Stimulated activated naive CD8-positive, alpha-beta T cell treated with anti-CD3 and anti-CD28 coated beads, Interleukin-15, Interleukin-2, amounts not matched to agents 100 ng/mL and 50 ng/mL, for 24 hours (primary cell): ENCODE data around the gene ATG2B.

Experiments used
- H3K27ac Mint-ChIP-seq: one replicate; pipeline ENCODE4 v1.8.0; 2021; ENCODE audit warnings: mild to moderate bottlenecking, mixed read lengths
- H3K27me3 Mint-ChIP-seq: one replicate; pipeline ENCODE4 v1.8.0; 2021; ENCODE audit warnings: mixed read lengths
- H3K36me3 Mint-ChIP-seq: one replicate; pipeline ENCODE4 v1.8.0; 2021; ENCODE audit warnings: low read depth, mixed read lengths
- H3K4me1 Mint-ChIP-seq: one replicate; pipeline ENCODE4 v1.8.0; 2021; ENCODE audit warnings: low read depth, mixed read lengths
- H3K4me3 Mint-ChIP-seq: one replicate; pipeline ENCODE4 v1.8.0; 2021; ENCODE audit warnings: mild to moderate bottlenecking, mixed read lengths
- H3K9me3 Mint-ChIP-seq: one replicate; pipeline ENCODE4 v1.8.0; 2021; ENCODE audit warnings: mixed read lengths

The ATG2B gene

DNA sequence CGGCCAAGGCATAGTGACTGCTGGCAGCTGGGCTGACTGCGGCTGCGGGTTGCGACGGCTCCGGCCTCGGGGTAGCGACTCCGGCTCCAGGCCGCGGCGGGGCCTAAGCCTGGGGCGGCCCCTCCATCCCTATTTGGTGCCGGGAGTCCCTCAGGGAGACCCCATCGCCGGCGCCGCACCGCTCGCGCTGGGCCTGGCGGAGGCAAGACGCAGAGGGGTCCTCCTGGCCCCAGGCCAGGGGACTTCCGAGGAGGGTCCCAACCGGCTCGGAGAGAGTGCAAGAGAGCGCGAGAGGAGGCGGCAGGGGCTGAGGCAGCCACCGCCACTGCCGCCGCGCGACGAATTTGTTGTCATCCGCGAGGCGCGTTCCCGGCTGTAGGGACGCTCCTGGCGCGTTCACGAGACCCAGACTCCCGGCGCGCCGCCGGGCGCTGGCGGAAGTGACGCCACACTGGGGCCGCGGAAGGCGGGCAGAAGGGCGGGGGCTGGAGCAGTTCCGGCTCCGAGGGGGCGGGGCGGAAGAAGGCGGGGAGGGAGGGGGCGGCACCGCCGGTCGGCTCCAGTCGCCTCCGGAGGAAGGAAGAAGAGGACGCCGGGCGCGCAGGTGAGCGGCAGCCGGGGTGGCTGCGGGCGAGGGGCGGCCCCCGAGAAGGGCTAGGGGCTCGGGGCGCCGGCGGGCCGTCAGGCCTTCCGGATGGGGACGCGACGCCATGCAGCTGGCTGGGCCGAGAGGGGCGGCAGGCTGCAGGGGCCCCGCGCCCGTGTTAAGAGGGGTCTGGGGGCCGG is at the start of gene ATG2B, which contains the start of gene GSKIP:
ATG2B (minus strand) TSS at position 377 of the 786 bp plus-strand sequence; CDS start at position 12, 365 bp downstream.
GSKIP (plus strand) TSS at position 562 of the 786 bp plus-strand sequence. CDS start 18,722 bp downstream, outside the sequence.
- H3K9me3 Mint-ChIP-seq, result no peaks in the 10 kb centered on the region
- peaks cover 52% of the 10 kb centered on the region for H3K4me1 Mint-ChIP-seq
- peak within 1 kb of the TSS; percentile 93 for H3K27ac Mint-ChIP-seq

DNA sequence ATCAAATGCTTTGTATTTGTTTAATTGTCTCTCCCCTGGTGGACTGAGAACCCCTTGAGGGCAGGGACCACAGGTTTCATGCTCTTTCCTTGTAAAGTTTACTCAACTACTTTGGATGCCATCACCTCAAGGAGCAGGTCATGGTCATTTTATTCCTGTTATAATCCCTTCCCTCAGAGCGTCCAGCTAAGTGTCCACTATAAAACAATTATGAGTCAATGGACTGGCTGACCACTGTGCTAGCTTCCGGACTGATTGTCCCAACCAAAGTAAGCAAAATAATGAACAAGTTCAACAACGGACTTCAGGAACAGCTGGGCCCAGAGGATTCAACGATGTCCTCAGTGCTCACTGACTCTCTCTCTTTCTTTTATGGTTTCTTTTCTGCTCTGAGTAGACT is 47.0 kb upstream of the ATG2B start:
- H3K4me1 Mint-ChIP-seq, result no peaks in the 10 kb centered on the region
- H3K27ac Mint-ChIP-seq, result no peak overlapping the region
- H3K9me3 Mint-ChIP-seq, result no peaks in the 10 kb centered on the region
- no peaks in the 10 kb centered on the region for H3K27me3 Mint-ChIP-seq
- H3K36me3 Mint-ChIP-seq, result no peaks in the 10 kb centered on the region
- no peak overlapping the region for H3K4me3 Mint-ChIP-seq

More for the DNA sequence above, at the start of gene ATG2B, which contains the start of gene GSKIP:
- Mint-ChIP-seq H3K36me3 (peaks cover 12% of the 10 kb centered on the region), H3K27me3 (no peaks in the 10 kb centered on the region), H3K4me3 (peak within 1 kb of the TSS; percentile 90)

- Mint-ChIP-seq H3K27me3 (no peaks in the 10 kb centered on the region), H3K36me3 (no peaks in the 10 kb centered on the region), H3K9me3 (no peaks in the 10 kb centered on the region), H3K27ac (no peak overlapping the region), H3K4me1 (no peaks in the 10 kb centered on the region), H3K4me3 (no peak overlapping the region)
These were observed 46.6 kb upstream of the ATG2B start for GRCh38 chr14:96409701-96410100.

DNA sequence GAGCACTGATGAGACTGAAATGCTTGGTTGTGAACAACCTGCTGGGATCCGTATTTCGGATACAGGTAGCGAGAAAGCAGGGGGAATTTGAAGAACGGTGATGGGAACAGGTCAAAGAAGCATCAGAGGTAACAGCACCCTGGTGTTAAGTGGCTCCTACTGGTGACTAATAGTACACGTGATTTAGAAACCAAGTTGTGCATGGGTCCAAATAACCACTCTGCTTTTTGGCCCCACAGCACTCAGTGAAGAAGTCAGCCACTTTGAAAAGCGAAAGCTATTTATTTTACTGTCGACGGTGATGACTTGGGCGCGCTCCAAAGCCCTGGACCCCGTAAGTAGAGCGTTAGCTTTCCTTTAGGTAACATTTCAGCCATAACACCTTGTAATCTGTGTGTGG is 45.5 kb upstream of the ATG2B start:
- Mint-ChIP-seq H3K36me3 (no peaks in the 10 kb centered on the region), H3K4me1 (no peaks in the 10 kb centered on the region), H3K4me3 (no peak overlapping the region), H3K9me3 (no peaks in the 10 kb centered on the region), H3K27ac (no peak overlapping the region), H3K27me3 (peaks cover 2% of the 10 kb centered on the region)

DNA sequence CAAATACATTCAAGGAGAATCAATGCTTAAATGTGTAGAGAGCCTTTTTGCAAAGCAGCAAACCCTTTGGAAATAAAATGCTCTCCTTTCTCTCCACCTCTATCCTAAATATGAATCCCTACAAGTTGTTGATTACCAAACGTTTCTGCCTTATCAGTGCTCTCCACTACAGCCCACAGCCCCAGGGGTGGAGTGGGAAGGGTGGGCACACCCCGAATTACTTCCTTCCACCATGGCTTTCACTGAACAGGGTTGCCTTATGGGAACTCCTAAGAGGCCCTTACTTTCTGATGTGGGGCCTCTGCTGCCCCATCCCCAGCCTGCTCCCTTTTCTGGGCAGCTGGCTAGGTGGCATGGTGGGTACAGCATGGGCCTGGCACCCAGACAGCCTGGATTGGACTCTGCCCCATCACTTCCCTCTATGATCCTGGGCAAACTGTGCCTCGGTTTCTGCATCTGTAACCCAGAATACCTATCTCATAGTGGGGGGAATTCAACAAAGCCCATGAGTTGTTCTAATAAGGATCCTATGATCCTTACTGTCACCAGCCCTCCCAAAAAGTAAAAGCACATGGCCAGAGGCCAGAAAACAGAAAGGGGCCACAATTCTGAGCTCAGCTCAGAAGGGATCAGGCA is 44.9 kb upstream of the ATG2B start:
- Mint-ChIP-seq H3K27me3 (peaks cover 2% of the 10 kb centered on the region), H3K36me3 (no peaks in the 10 kb centered on the region), H3K4me1 (no peaks in the 10 kb centered on the region), H3K4me3 (no peak overlapping the region), H3K27ac (no peak overlapping the region), H3K9me3 (no peaks in the 10 kb centered on the region)

GRCh38 chr14:96405677-96406076 is 42.5 kb upstream of the ATG2B start:
- H3K9me3 Mint-ChIP-seq, result no peaks in the 10 kb centered on the region
- H3K4me1 Mint-ChIP-seq, result no peaks in the 10 kb centered on the region
- no peak overlapping the region for H3K27ac Mint-ChIP-seq
- peaks cover 10% of the 10 kb centered on the region for H3K27me3 Mint-ChIP-seq
- no peaks in the 10 kb centered on the region for H3K36me3 Mint-ChIP-seq
- H3K4me3 Mint-ChIP-seq, result no peak overlapping the region

- Mint-ChIP-seq H3K4me1 (no peaks in the 10 kb centered on the region), H3K36me3 (no peaks in the 10 kb centered on the region), H3K4me3 (no peak overlapping the region), H3K27ac (no peak overlapping the region), H3K9me3 (no peaks in the 10 kb centered on the region), H3K27me3 (peaks cover 11% of the 10 kb centered on the region)
These were observed 40.3 kb upstream of the ATG2B start for GRCh38 chr14:96403409-96403808.

- Mint-ChIP-seq H3K27ac (no peak overlapping the region), H3K9me3 (no peaks in the 10 kb centered on the region), H3K36me3 (no peaks in the 10 kb centered on the region), H3K4me1 (no peaks in the 10 kb centered on the region), H3K27me3 (peaks cover 15% of the 10 kb centered on the region), H3K4me3 (no peak overlapping the region)
These were observed 37.4 kb upstream of the ATG2B start for GRCh38 chr14:96400495-96400894.

DNA sequence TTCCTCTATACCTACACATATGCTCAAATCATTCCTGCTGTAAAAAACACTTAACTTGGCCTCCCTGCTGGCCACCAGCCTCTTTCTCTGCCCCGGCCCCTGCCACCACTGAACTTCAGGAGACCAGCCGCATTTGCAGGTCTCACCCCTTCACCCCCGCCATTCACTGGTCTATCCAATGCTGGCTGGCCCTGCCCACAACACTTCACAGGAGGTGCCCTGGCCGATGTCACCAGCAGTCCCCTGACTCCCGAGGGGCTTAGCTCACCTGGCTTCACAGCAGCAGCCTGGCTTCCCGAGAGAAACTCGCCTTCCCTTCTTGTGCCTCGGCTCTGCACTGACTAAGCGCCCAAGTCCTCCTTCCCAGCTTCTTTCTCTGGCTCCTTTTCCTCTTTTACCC is 36.3 kb upstream of the ATG2B start:
- Mint-ChIP-seq H3K27ac (no peak overlapping the region), H3K4me3 (no peak overlapping the region), H3K4me1 (no peaks in the 10 kb centered on the region), H3K9me3 (no peaks in the 10 kb centered on the region), H3K36me3 (no peaks in the 10 kb centered on the region), H3K27me3 (peaks cover 21% of the 10 kb centered on the region)

- H3K4me3 Mint-ChIP-seq, result no peak overlapping the region
- no peaks in the 10 kb centered on the region for H3K36me3 Mint-ChIP-seq
- no peaks in the 10 kb centered on the region for H3K9me3 Mint-ChIP-seq
- no peak overlapping the region for H3K27ac Mint-ChIP-seq
- H3K27me3 Mint-ChIP-seq, result peaks cover 19% of the 10 kb centered on the region
- no peaks in the 10 kb centered on the region for H3K4me1 Mint-ChIP-seq
These were observed 35.8 kb upstream of the ATG2B start for GRCh38 chr14:96398921-96399320.

DNA sequence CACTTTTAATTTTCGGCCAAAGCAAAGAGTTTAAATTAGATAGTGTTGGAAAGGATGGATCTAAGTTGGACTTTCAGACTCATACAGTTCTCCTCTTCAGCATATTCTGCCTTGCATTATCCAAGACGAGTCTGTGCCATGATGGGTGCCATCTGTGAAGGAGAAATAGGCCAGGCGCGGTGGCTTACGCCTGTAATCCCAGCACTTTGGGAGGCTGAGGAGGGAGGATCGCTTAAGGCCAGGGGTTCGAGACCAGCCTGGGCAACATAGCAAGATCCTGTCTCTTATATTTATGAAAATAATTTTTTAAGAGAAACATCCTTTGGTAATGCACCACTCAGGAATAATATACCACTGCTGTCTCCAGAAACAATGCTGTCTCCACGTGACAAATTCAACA is 35.3 kb upstream of the ATG2B start:
- Mint-ChIP-seq H3K27ac (no peak overlapping the region), H3K4me3 (no peak overlapping the region), H3K36me3 (no peaks in the 10 kb centered on the region), H3K27me3 (peaks cover 19% of the 10 kb centered on the region), H3K9me3 (no peaks in the 10 kb centered on the region), H3K4me1 (no peaks in the 10 kb centered on the region)

DNA sequence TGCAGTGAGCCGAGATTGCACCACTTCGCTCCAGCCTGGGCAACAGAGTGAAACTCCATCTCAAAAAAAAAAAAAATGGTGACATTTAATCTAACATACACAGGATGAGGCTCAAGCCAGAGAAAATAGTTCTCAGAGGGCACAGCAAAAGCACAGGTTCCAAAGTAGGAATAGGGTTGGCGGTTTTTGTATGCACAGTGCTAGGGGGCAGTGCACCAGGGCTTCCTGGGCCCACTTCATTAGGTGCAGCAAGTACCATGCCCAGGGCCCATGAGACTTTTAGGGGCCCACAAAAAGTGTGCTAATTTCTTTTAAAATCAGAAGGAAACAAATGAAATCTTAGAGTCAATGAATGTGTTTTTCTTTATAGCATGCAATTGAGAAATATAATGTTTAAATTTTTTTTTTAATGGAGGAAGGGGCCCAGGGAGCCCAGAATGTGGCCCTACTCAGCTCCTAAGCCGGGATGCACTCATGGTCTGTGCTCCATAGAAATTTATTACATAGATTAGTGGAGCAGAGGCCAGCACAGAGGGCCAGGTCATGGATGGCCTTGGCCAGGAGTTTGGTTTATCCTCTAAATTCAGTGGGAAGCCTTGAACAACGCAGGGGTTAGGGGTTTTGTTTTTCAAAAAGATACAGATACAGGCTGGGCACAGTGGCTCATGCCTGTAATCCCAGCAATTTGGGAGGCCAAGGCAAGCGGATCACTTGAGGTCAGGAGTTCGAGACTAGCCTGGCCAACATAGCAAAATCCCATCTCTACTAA is 31.1 kb upstream of the ATG2B start:
- peaks cover 12% of the 10 kb centered on the region for H3K4me1 Mint-ChIP-seq
- peaks cover 15% of the 10 kb centered on the region for H3K27me3 Mint-ChIP-seq
- H3K27ac Mint-ChIP-seq, result no peak overlapping the region
- no peaks in the 10 kb centered on the region for H3K36me3 Mint-ChIP-seq
- H3K9me3 Mint-ChIP-seq, result no peaks in the 10 kb centered on the region
- H3K4me3 Mint-ChIP-seq, result no peak overlapping the region

DNA sequence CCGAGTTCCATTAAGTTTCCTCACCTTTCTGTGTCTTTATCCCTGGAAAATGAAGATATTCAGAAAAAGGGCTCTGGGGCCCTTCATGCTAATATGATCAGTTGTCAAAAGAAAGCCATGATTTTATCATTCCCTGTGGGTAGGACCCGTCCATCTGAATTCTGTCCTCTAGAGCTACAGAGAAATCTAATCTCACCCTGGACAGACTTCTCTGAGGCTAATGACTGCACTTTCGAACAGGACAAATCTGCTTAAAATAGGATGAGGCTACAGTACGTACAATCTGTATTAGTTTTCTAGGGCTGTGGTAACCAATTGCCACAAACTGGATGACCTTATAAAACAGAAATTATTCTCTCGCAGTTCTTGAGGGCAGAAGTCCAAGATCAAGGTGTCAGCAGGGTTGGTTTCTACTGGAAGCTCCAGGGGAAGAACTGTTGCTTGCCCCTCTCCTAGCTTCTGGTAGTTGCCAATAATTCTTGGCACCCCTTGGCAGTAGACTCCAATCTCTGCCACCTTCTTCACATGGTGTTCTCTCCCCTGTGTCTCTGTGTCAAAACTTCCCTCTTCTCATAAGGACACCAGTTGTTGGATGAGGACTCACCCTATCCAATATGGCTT is 30.0 kb upstream of the ATG2B start:
- Mint-ChIP-seq H3K36me3 (no peaks in the 10 kb centered on the region), H3K27me3 (peaks cover 15% of the 10 kb centered on the region), H3K4me1 (peaks cover 12% of the 10 kb centered on the region), H3K4me3 (peak overlapping the region; percentile 77), H3K27ac (no peak overlapping the region), H3K9me3 (no peaks in the 10 kb centered on the region)

- H3K4me1 Mint-ChIP-seq, result peaks cover 12% of the 10 kb centered on the region
- peaks cover 3% of the 10 kb centered on the region for H3K36me3 Mint-ChIP-seq
- peak overlapping the region; percentile 85 for H3K27ac Mint-ChIP-seq
- peaks cover 11% of the 10 kb centered on the region for H3K27me3 Mint-ChIP-seq
- H3K9me3 Mint-ChIP-seq, result no peaks in the 10 kb centered on the region
- H3K4me3 Mint-ChIP-seq, result peak overlapping the region; percentile 86
These were observed 28.4 kb upstream of the ATG2B start for GRCh38 chr14:96391293-96392118.
